ENCODE data around the gene PIWIL4.
"Not testable (repeated sequence)": the region's sequence is repeated elsewhere in the genome, so short reads cannot be mapped to it uniquely, and the experiment has no call there.

PIWIL4 gene

DNA sequence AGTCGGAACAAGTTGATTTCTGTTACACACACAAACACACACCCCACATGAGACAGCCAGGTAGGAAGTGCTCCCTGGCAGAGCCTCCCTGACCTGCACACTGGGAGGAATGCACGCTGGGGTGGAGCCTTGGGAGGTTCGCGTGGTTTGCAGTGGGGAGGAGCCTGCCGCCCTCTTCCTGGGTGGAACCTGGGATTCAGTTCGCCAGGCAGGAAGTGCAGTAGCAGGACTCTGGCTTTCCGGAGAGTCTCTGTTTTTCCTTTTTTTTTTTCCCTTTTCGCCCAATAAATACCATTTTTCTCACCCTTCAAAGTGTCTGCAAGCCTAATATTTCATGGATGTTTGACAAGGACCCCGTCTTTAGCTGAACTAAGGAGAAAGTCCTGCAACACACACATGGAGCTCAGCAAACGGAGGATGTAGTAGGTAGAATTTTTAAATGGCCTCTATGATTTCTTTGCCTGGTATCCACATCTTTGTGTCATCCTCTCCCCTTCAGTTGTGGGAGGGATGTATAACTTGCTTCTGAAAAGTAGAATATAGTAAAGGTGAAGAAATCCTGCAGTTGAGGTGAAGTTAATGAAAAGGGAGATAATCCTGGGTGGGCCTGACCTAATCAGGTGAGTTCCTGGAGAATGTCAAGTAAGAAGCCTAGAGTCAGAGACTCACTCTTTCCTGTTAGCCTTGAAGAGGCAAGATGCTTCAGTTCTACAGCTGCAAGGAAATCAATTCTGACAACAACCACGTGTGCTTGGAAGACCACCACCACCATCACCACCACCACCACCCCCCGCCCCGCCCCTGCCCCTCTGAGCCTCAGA is 72.9 kb downstream of the PIWIL4 start:
- DNase-seq = no peak

GRCh38 chr11:94641167-94641761 is 74.1 kb downstream of the PIWIL4 start:
- no peak for DNase-seq

DNA sequence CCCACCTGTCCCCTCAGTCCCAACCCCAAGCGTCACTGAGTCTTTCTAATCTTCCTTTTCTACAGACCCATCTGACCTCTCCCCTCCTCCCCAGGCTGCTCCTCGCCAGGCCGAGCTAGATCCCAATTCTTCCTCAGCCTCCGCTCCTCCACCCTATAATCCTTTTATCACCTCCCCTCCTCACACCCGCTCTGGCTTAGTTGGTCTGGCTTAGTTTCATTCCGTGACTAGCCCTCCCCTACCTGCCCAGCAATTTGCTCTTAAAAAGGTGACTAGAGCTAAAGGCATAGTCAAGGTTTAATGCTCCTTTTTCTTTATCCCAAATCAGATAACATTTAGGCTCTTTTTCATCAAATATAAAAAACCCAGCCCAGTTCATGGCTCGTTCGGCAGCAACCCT is 76.0 kb downstream of the PIWIL4 start:
- not testable (repeated sequence) for DNase-seq

- DNase-seq = no peak
Measured at GRCh38 chr11:94647926-94648325, 80.8 kb downstream of the PIWIL4 start.

DNA sequence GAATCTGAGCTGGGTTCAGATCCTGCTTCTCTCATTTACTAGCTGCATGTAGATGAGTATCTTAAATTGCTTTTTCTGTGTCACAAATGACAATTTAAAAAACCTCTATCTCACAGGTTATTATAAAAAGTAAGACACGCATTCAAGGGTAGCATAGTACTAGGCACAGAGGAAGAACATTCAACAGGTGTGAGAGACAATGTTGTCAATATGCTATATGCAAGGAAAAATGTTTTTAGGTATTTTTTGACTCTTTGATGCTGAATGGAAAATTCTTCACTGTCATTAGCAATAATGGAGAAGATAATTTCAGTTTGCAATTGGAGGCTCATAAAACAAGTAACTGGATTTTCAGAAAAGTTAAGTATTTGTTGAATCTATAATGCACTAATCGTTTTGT is 81.6 kb downstream of the PIWIL4 start:
- DNase-seq = no peak

- no peak for DNase-seq
Measured at GRCh38 chr11:94649254-94649653, 82.1 kb downstream of the PIWIL4 start.

- no peak for DNase-seq
Measured at GRCh38 chr11:94649964-94650623, 82.9 kb downstream of the PIWIL4 start.

DNA sequence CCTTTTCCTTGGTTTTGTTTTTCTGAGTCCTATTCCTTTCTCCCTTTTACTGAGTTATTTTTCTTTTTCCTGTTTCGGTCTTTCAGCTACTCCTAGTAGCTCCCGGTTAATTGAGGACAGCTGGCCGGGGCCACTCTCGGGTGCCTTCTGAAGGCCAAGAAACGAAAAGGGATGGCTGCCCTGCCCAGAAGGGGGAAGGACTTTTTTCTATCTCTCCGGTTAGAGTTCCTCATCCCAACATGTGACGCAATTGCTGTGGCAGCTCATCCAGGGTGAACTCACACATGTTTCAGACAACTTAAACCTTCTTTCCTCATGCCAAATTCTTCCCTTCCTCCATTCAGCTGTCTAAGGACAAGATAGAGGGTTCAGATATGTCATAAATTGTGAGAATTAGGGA is 83.6 kb downstream of the PIWIL4 start:
- DNase-seq = peak; percentile 83

DNA sequence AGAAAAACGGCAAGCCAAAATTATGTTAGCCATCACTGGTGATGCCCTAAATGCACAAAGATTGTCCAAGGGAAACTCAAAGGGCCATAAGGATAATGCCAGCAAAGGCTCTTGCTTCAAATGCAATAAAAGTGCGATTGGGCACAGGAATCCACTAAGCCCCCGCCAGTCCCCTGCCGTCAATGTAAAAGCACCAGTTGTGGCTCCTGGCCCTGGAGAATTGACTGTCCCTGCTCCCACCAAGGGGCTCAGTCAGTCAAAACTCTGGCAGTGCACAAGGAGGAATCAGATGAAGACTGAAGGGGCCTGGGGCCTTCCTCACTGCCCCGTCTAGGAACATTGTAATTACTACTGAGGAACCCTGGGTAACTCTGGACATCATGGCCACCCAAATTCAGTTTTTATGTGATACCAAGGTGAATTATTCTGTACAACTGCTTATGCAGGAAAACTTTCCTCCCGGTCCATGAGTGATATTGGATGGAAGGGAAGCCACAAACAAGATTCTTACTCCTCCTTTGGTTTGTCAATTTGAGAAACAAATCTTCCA is 85.6 kb downstream of the PIWIL4 start:
- no peak for DNase-seq

GRCh38 chr11:94653561-94653960 is 86.4 kb downstream of the PIWIL4 start:
- no peak for DNase-seq

DNA sequence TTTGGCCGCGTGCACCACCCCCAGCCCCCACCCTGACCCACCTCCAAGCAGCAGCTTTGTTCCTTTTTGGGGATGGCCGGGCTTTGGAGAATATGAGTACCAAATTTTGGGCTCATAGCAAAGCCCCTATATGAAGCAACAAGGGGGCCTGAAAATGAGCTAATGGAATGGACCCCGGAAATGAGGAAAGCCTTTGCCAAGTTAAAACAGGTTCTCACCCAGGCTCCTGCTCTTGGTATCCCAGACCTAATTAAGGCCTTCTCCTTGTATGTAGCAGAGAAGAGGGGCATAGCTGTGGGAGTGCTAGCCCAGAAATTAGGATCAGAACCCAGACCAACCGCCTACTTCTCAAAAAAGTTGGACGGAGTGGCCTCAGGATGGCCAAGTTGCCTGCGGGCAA is 87.0 kb downstream of the PIWIL4 start:
- DNase-seq = no peak

GRCh38 chr11:94655291-94655690 is 88.1 kb downstream of the PIWIL4 start:
- no peak for DNase-seq

DNA sequence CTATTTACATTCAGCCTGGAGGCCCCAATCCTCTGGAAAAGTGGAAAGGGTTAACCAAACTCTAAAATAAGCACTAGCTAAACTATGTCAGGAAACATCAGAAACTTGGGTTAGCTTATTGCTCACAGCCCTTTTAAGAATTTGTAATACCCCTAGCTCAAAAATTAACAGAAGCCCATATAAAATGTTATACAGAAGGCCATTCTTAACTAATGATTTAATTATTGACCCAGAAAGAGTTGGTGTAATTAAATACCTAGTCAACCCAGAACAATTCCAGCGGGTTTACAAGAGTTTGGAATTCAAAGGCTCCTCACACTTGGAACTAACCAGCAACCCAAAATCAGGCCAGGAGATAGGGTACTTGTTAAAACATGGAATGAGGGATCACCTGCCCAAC is 88.8 kb downstream of the PIWIL4 start:
- DNase-seq = no peak

GRCh38 chr11:94656968-94657367 is 89.8 kb downstream of the PIWIL4 start:
- no peak for DNase-seq

DNA sequence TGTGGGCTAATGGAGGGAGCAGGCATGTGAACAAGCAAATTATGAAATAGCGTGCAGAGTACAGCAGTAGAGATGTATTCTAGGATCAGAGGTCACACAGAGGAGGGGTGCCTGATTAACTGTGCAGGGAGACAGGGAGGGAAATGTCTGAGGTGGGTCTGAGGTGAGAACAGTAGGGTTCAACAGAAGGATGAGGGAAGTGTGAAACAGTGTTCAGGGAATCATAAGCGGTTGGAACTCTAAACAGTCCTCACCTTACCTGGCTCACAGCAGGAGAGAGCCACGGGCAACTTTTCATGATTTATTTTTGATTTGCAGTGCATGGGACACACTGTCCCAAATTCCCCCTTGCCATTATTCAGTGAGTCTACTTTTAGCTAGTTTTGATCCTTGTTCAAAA is 90.5 kb downstream of the PIWIL4 start:
- no peak for DNase-seq

DNA sequence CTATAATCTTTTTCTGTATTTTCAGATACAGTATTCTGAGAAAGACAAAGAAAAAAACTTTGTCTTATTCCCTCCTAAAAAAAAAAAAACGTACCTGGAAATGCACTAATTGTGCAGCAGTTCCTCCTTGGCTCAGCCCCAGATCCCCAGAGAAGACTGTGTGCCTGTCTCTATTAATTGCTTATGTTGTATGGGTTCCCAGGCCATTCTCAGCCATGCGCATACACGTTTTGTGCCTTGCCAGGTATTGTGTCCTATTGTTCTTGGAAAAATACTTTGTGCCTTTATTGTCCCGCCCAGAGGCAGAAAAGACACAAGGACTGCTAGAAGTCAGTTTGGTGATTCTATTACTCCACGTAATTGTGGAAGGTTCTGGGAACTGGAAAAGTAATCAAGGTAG is 91.2 kb downstream of the PIWIL4 start:
- DNase-seq = no peak

- no peak for DNase-seq
Measured at GRCh38 chr11:94658888-94659287, 91.7 kb downstream of the PIWIL4 start.

DNA sequence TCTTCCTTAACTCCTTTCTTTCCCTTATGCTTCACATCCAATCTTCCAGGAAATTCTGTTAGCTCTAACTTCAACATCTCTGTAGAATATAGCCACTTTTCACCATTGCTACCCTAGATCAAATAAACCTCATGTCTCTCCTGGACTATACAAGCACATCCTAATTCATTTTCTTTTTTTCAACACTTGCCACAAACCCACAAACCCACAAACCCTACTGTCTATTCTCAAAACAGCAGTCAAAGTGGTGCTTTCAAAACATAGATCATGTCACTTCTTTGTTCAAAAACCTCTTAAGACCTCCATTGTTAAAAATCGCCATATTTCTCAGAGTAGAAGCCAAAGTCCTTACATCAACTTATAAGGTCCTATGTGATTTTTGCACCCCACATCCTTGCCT is 94.3 kb downstream of the PIWIL4 start:
- DNase-seq = no peak

- no peak for DNase-seq
Measured at GRCh38 chr11:94662065-94662779, 95.1 kb downstream of the PIWIL4 start.

- DNase-seq = no peak
Measured at GRCh38 chr11:94662846-94663390, 95.8 kb downstream of the PIWIL4 start.

- DNase-seq = peak; percentile 34
Measured at GRCh38 chr11:94664346-94664745, 97.2 kb downstream of the PIWIL4 start.

- DNase-seq = no peak
Measured at GRCh38 chr11:94665116-94665659, 98.0 kb downstream of the PIWIL4 start.
